Bone marrow (tissue), 2 donors: ENCODE measurements around the gene SLIT3.

Experiments used
- DNase-seq, 2 donors: peaks; one replicate each; lab custom pipeline; 2025; lab: John Stamatoyannopoulos, UW

The SLIT3 gene

GRCh38 chr5:169104937-169105494 lies 195.9 kb downstream of the SLIT3 start:
- DNase-seq, result no peak

GRCh38 chr5:169103586-169104181 lies 197.3 kb downstream of the SLIT3 start:
- DNase-seq, result no peak

GRCh38 chr5:169101966-169102365 lies 199.0 kb downstream of the SLIT3 start:
- DNase-seq, result no peak

GRCh38 chr5:169100735-169101075 lies 200.2 kb downstream of the SLIT3 start:
- DNase-seq, result no peak

- DNase-seq, result no peak
Observed at GRCh38 chr5:169099801-169100734, 200.9 kb downstream of the SLIT3 start.

GRCh38 chr5:169098331-169099121 lies 202.4 kb downstream of the SLIT3 start:
- no peak for DNase-seq

GRCh38 chr5:169097374-169098326 lies 203.3 kb downstream of the SLIT3 start:
- no peak for DNase-seq

- DNase-seq, result no peak
Observed at GRCh38 chr5:169095976-169096375, 205.0 kb downstream of the SLIT3 start.

GRCh38 chr5:169095410-169095960 lies 205.5 kb downstream of the SLIT3 start:
- no peak for DNase-seq

- no peak for DNase-seq
Observed at GRCh38 chr5:169094586-169095409, 206.1 kb downstream of the SLIT3 start.

- DNase-seq, result no peak
Observed at GRCh38 chr5:169091396-169091980, 209.5 kb downstream of the SLIT3 start.

- no peak for DNase-seq
Observed at GRCh38 chr5:169089343-169089742, 211.6 kb downstream of the SLIT3 start.

GRCh38 chr5:169088028-169088725 lies 212.8 kb downstream of the SLIT3 start:
- DNase-seq, result no peak

GRCh38 chr5:169085636-169086035 lies 215.3 kb downstream of the SLIT3 start:
- no peak for DNase-seq

- DNase-seq, result no peak
Observed at GRCh38 chr5:169085212-169085611, 215.7 kb downstream of the SLIT3 start.

GRCh38 chr5:169084775-169085174 lies 216.2 kb downstream of the SLIT3 start:
- DNase-seq, result no peak

GRCh38 chr5:169083394-169084018 lies 217.4 kb downstream of the SLIT3 start:
- DNase-seq, result no peak

- no peak for DNase-seq
Observed at GRCh38 chr5:169081000-169081724, 219.8 kb downstream of the SLIT3 start.
